GM12801 (cell line): Measurements from ENCODE around the gene TMEM128.

Source experiments
- CTCF ChIP-seq: IDR thresholded peaks from one replicate; pipeline ENCODE4 v1.5.1; 2011; ENCODE audit warnings: control low read depth; ENCODE audit not compliant: insufficient read length; ENCODE audit errors: extremely low read depth

The TMEM128 gene

GRCh38 chr4:4227510-4228355 lies 20.3 kb downstream of the TMEM128 start:
- TF ChIP-seq CTCF: no peak

- TF ChIP-seq CTCF: no peak
These were observed 21.2 kb downstream of the TMEM128 start, which contains the start of gene OTOP1 for GRCh38 chr4:4226606-4227438. Gene OTOP1, minus strand, starts transcription at chr4:4226929. Its CDS starts 65 bp downstream, at chr4:4226864.

- no peak for TF ChIP-seq CTCF
These were observed 22.0 kb downstream of the TMEM128 start for GRCh38 chr4:4225915-4226605.

GRCh38 chr4:4217113-4217512 lies 30.9 kb downstream of the TMEM128 start:
- no peak for TF ChIP-seq CTCF

GRCh38 chr4:4216648-4217047 lies 31.4 kb downstream of the TMEM128 start:
- TF ChIP-seq CTCF: no peak

GRCh38 chr4:4206204-4206603 lies 41.8 kb downstream of the TMEM128 start:
- TF ChIP-seq CTCF: no peak

- TF ChIP-seq CTCF: no peak
These were observed 43.6 kb downstream of the TMEM128 start for GRCh38 chr4:4204401-4204745.
